ENCODE data around the gene PDE4B. TPM values are rescaled to one million over a fixed set of nuclear protein-coding genes. Genes with fewer than 3 reads are reported as not detected.

PDE4B gene
- polyA plus RNA-seq, 1 donor (not counting 4 experiments of a cell fraction or from before 2014, with no cell fraction given): 0.29 TPM

DNA sequence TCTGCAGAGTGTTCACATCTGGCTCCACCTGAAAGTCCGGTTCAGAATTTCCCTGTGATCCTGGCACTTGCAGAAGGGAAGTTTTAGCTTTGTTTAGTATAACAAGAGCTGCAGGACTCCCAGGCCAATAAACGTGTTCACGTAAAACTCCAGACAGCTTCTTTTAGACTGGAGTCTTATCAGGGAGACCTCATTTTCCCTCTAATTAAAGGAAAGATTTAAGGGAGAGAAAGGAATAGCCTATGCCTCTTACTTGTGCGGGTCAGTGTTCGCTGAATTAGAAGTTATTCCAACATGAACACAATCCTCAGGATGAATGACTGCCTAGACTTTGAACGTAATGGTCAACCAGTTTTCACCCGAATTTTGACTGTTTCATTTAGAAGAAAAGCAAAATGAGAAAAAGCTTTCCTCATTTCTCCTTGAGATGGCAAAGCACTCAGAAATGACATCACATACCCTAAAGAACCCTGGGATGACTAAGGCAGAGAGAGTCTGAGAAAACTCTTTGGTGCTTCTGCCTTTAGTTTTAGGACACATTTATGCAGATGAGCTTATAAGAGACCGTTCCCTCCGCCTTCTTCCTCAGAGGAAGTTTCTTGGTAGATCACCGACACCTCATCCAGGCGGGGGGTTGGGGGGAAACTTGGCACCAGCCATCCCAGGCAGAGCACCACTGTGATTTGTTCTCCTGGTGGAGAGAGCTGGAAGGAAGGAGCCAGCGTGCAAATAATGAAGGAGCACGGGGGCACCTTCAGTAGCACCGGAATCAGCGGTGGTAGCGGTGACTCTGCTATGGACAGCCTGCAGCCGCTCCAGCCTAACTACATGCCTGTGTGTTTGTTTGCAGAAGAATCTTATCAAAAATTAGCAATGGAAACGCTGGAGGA, 539.2 kb downstream of the PDE4B start:
- Histone ChIP-seq H3K4me2 (ENCODE audit: control insufficient read depth, extremely low read depth, insufficient read depth, low read depth, low read length) (peak overlapping the region; percentile 87), H3K9ac (ENCODE audit: control insufficient read depth, extremely low read depth, insufficient read depth, low read length) (peak overlapping the region; percentile 24), H2AFZ (ENCODE audit: control insufficient read depth, low read length) (peak overlapping the region; percentile 17), H3K27ac (ENCODE audit: control insufficient read depth, insufficient read depth, low read length) (peak overlapping the region; percentile 4), H3K27me3 (ENCODE audit: control insufficient read depth, extremely low read depth, insufficient read depth, low read length) (no peaks in the 10 kb centered on the region), H4K20me1 (ENCODE audit: control insufficient read depth, extremely low read depth, insufficient read depth, low read length) (no peaks in the 10 kb centered on the region), H3K36me3 (ENCODE audit: control insufficient read depth in 2 of 2, extremely low read depth in 1 of 2, insufficient read depth in 2 of 2, low read length in 2 of 2) (no peaks in the 10 kb centered on the region), H3K9me1 (ENCODE audit: control insufficient read depth, extremely low read depth, insufficient read depth, low read length) (no peaks in the 10 kb centered on the region), H3K79me2 (ENCODE audit: control insufficient read depth, insufficient read depth, low read length) (no peaks in the 10 kb centered on the region), H3K9me3 (ENCODE audit: control insufficient read depth, low read depth, low read length) (no peaks in the 10 kb centered on the region), H3K4me3 (ENCODE audit: control insufficient read depth in 2 of 3, extremely low read depth in 1 of 3, insufficient read depth in 2 of 3, low read depth in 1 of 3, low read length in 3 of 3) (peak overlapping the region; percentile 10 to 61 (median 14)), H3K4me1 (ENCODE audit: control insufficient read depth, extremely low read depth, insufficient read depth, low read length) (peaks cover 21% of the 10 kb centered on the region)
- dilution Hi-C loops (cut with MboI; ENCODE audit: extremely low pct_ligation_motif_present, low sequenced_read_pairs): no loop called here
- TF ChIP-seq CTCF (optimal IDR thresholded peaks at IDR 0.05 in 1 of 3, IDR thresholded peaks at IDR 0.05 in 1 of 3, conservative IDR thresholded peaks at IDR 0.05 in 1 of 3; ENCODE audit: extremely low read depth in 1 of 3, insufficient read depth in 2 of 3, low read length in 3 of 3): peak in 2 of 3 experiments; percentile 20 to 27
- TF ChIP-seq EZH2 (IDR thresholded peaks at IDR 0.05; ENCODE audit: low read length): no peak
- no peak for DNase-seq (ENCODE audit: low read depth, low spot score)
- no peak for FAIRE-seq

DNA sequence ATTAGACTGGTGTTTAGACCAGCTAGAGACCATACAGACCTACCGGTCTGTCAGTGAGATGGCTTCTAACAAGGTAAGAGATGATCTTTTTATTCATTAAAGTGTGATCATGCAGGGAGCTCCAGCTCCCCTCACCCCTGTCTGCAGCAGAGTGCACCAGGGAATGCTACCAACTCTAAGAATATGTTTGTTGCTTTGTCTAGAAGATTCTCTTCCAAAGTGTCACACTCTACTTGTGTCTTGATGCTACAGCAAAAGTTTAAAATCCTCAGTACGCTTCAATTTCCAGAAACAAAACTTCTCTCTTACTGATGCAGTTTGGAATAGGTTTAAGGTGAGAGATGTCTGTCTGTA, 539.8 kb downstream of the PDE4B start:
- FAIRE-seq (no peak), DNase-seq (ENCODE audit: low read depth, low spot score) (no peak)
- Histone ChIP-seq H3K36me3 (ENCODE audit: control insufficient read depth in 2 of 2, extremely low read depth in 1 of 2, insufficient read depth in 2 of 2, low read length in 2 of 2) (no peaks in the 10 kb centered on the region), H3K4me3 (ENCODE audit: control insufficient read depth in 2 of 3, extremely low read depth in 1 of 3, insufficient read depth in 2 of 3, low read depth in 1 of 3, low read length in 3 of 3) (peak overlapping the region in 2 of 3 experiments; percentile 10 to 61), H3K27me3 (ENCODE audit: control insufficient read depth, extremely low read depth, insufficient read depth, low read length) (no peaks in the 10 kb centered on the region), H2AFZ (ENCODE audit: control insufficient read depth, low read length) (peak overlapping the region; percentile 17), H4K20me1 (ENCODE audit: control insufficient read depth, extremely low read depth, insufficient read depth, low read length) (no peaks in the 10 kb centered on the region), H3K4me1 (ENCODE audit: control insufficient read depth, extremely low read depth, insufficient read depth, low read length) (peaks cover 21% of the 10 kb centered on the region), H3K27ac (ENCODE audit: control insufficient read depth, insufficient read depth, low read length) (no peak overlapping the region), H3K4me2 (ENCODE audit: control insufficient read depth, extremely low read depth, insufficient read depth, low read depth, low read length) (peak overlapping the region; percentile 87), H3K79me2 (ENCODE audit: control insufficient read depth, insufficient read depth, low read length) (no peaks in the 10 kb centered on the region), H3K9ac (ENCODE audit: control insufficient read depth, extremely low read depth, insufficient read depth, low read length) (peak overlapping the region; percentile 24), H3K9me1 (ENCODE audit: control insufficient read depth, extremely low read depth, insufficient read depth, low read length) (no peaks in the 10 kb centered on the region), H3K9me3 (ENCODE audit: control insufficient read depth, low read depth, low read length) (no peaks in the 10 kb centered on the region)
- dilution Hi-C loops (cut with MboI; ENCODE audit: extremely low pct_ligation_motif_present, low sequenced_read_pairs): no loop called here
- TF ChIP-seq EZH2 (IDR thresholded peaks at IDR 0.05; ENCODE audit: low read length): no peak
- no peak for TF ChIP-seq CTCF (optimal IDR thresholded peaks at IDR 0.05 in 1 of 3, IDR thresholded peaks at IDR 0.05 in 1 of 3, conservative IDR thresholded peaks at IDR 0.05 in 1 of 3; ENCODE audit: extremely low read depth in 1 of 3, insufficient read depth in 2 of 3, low read length in 3 of 3)

All from keratinocyte (primary cell).